ENCODE data around the gene CDH10.

CDH10 gene

DNA sequence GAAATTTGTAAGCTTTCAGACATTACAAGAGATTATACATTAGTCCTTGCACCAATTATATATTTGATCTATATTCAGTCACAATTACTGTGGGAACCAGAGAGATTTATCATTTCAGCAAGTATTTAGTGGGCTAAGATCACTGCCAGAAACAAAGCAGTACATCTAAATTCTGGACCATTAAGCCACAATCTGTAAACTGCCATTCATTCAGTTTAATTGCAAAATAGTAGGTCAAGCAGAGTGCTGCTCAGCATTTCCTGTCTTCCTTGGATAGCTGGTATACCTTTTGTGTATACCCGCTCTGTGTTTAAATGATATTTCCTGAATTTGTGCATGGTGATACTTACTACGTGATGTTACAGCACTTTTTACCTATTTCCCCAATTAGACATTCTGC is 42.6 kb downstream of the CDH10 start:
- H3K27me3 ChIP-seq (ENCODE audit: insufficient read depth, poor library complexity, severe bottlenecking): no peaks in the 10 kb centered on the region
- no peak overlapping the region for H3K4me3 ChIP-seq (replicated peaks; ENCODE audit: insufficient read depth, low read length)
- TF ChIP-seq SPI1 (IDR thresholded peaks at IDR 0.05; ENCODE audit: borderline replicate concordance, low read depth) (no peak), POLR2AphosphoS5 (IDR thresholded peaks at IDR 0.05; ENCODE audit: low read depth) (no peak), GABPA (IDR thresholded peaks at IDR 0.05; ENCODE audit: low read depth) (no peak)
- TF ChIP-seq, protein P1, sequence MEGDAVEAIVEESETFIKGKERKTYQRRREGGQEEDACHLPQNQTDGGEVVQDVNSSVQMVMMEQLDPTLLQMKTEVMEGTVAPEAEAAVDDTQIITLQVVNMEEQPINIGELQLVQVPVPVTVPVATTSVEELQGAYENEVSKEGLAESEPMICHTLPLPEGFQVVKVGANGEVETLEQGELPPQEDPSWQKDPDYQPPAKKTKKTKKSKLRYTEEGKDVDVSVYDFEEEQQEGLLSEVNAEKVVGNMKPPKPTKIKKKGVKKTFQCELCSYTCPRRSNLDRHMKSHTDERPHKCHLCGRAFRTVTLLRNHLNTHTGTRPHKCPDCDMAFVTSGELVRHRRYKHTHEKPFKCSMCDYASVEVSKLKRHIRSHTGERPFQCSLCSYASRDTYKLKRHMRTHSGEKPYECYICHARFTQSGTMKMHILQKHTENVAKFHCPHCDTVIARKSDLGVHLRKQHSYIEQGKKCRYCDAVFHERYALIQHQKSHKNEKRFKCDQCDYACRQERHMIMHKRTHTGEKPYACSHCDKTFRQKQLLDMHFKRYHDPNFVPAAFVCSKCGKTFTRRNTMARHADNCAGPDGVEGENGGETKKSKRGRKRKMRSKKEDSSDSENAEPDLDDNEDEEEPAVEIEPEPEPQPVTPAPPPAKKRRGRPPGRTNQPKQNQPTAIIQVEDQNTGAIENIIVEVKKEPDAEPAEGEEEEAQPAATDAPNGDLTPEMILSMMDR (IDR thresholded peaks at IDR 0.05; ENCODE audit: insufficient read depth, low read length): no peak
- TF ChIP-seq, protein P2, sequence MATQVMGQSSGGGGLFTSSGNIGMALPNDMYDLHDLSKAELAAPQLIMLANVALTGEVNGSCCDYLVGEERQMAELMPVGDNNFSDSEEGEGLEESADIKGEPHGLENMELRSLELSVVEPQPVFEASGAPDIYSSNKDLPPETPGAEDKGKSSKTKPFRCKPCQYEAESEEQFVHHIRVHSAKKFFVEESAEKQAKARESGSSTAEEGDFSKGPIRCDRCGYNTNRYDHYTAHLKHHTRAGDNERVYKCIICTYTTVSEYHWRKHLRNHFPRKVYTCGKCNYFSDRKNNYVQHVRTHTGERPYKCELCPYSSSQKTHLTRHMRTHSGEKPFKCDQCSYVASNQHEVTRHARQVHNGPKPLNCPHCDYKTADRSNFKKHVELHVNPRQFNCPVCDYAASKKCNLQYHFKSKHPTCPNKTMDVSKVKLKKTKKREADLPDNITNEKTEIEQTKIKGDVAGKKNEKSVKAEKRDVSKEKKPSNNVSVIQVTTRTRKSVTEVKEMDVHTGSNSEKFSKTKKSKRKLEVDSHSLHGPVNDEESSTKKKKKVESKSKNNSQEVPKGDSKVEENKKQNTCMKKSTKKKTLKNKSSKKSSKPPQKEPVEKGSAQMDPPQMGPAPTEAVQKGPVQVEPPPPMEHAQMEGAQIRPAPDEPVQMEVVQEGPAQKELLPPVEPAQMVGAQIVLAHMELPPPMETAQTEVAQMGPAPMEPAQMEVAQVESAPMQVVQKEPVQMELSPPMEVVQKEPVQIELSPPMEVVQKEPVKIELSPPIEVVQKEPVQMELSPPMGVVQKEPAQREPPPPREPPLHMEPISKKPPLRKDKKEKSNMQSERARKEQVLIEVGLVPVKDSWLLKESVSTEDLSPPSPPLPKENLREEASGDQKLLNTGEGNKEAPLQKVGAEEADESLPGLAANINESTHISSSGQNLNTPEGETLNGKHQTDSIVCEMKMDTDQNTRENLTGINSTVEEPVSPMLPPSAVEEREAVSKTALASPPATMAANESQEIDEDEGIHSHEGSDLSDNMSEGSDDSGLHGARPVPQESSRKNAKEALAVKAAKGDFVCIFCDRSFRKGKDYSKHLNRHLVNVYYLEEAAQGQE (IDR thresholded peaks at IDR 0.05; ENCODE audit: insufficient replicate concordance, low read depth): no peak
- H3K27ac ChIP-seq (replicated peaks): no peak overlapping the region
- DNase-seq (ENCODE audit: low read depth in 1 of 2, low spot score in 1 of 2): no peak

DNA sequence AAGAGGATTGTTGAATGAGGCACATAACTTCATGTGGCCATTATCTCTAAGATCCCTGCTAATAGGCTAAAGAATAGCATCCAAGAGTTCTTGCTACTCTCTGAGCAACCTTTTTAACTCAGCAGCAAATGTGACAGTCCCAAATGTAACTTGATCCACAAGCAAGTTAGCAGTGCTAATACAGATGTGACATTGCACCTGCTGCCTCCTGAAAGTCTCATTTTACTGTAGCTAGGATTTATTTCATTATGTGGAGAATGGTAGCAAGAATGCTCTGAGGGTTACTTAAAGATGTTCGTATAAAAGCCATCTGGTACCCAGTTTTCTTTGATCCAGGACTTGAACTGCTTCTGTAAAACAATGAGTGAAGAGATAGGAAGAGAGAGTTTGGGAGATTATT is 45.8 kb downstream of the CDH10 start:
- TF ChIP-seq, protein P1 (IDR thresholded peaks at IDR 0.05; ENCODE audit: insufficient read depth, low read length): no peak
- TF ChIP-seq SPI1 (IDR thresholded peaks at IDR 0.05; ENCODE audit: borderline replicate concordance, low read depth) (no peak), POLR2AphosphoS5 (IDR thresholded peaks at IDR 0.05; ENCODE audit: low read depth) (no peak), GABPA (IDR thresholded peaks at IDR 0.05; ENCODE audit: low read depth) (no peak)
- TF ChIP-seq, protein P2 (IDR thresholded peaks at IDR 0.05; ENCODE audit: insufficient replicate concordance, low read depth): no peak
- Histone ChIP-seq H3K4me3 (replicated peaks; ENCODE audit: insufficient read depth, low read length) (no peak overlapping the region), H3K27ac (replicated peaks) (no peak overlapping the region), H3K27me3 (ENCODE audit: insufficient read depth, poor library complexity, severe bottlenecking) (no peaks in the 10 kb centered on the region)
- no peak for DNase-seq (ENCODE audit: low read depth in 1 of 2, low spot score in 1 of 2)

DNA sequence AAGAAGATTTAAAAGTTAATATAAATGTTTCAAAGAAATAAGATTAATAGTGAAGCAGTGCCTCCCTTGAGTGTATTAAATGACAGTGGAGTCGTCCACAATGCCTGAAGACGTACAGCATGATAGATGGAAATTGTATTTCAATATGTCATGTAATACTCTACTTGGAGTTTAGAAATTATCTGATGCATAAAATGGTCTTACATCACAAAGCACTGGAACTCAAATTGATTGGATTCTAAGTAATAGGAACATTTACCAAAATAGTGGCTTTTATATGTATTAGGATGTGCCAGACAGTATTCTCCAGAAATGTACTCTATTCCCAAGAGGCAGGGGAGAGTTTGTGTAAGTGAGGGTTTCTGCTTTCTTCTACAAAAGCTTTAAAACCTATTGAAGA is 49.4 kb downstream of the CDH10 start:
- H3K27ac ChIP-seq (replicated peaks): no peak overlapping the region
- no peak for DNase-seq (ENCODE audit: low read depth in 1 of 2, low spot score in 1 of 2)
- no peak overlapping the region for H3K4me3 ChIP-seq (replicated peaks; ENCODE audit: insufficient read depth, low read length)
- TF ChIP-seq, protein P1 (IDR thresholded peaks at IDR 0.05; ENCODE audit: insufficient read depth, low read length): no peak
- H3K27me3 ChIP-seq (ENCODE audit: insufficient read depth, poor library complexity, severe bottlenecking): no peaks in the 10 kb centered on the region

DNA sequence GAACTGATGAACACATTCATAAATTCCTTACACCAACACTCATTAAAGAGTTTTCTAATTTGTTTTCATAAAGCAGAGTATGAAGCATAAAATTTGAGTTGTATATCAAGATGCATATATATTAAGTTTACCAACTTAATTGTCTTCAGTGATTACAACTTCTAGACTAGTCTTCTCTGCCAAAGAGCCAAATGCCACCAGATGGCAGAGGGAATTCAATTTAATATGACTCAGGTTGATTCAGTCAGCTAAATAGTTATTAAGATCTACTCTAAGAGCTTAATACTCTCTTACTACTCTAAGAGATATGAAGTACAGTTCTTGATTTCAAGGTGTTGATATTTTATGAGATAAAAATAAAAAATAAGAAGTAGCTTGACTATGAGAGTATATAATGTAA is 53.4 kb downstream of the CDH10 start:
- no peak for DNase-seq (ENCODE audit: low read depth in 1 of 2, low spot score in 1 of 2)
- H3K27ac ChIP-seq (replicated peaks): no peak overlapping the region
- H3K27me3 ChIP-seq (ENCODE audit: insufficient read depth, poor library complexity, severe bottlenecking): no peaks in the 10 kb centered on the region
- H3K4me3 ChIP-seq (replicated peaks; ENCODE audit: insufficient read depth, low read length): no peak overlapping the region
- TF ChIP-seq POLR2AphosphoS5 (IDR thresholded peaks at IDR 0.05; ENCODE audit: low read depth): no peak
- TF ChIP-seq, protein P2 (IDR thresholded peaks at IDR 0.05; ENCODE audit: insufficient replicate concordance, low read depth): no peak
- TF ChIP-seq, protein P1 (IDR thresholded peaks at IDR 0.05; ENCODE audit: insufficient read depth, low read length): no peak
- no peak for TF ChIP-seq GABPA (IDR thresholded peaks at IDR 0.05; ENCODE audit: low read depth)
- TF ChIP-seq SPI1 (IDR thresholded peaks at IDR 0.05; ENCODE audit: borderline replicate concordance, low read depth): no peak

All from HL-60 (cell line).